ENCODE results near the gene B4GALT5. TPM values are rescaled to one million over a fixed set of nuclear protein-coding genes. Genes with fewer than 3 reads are reported as not detected.

Gene B4GALT5
- total RNA-seq, 3 donors from 2014 or later (not counting 1 experiment from before 2014, with no cell fraction given), result 15.5 to 29.1 (median 28.6) TPM

GRCh38 chr20:49759266-49759950 is 45.7 kb upstream of the B4GALT5 start:
- Mint-ChIP-seq H3K9me3 (no peaks in the 10 kb centered on the region), H3K4me1 (no peaks in the 10 kb centered on the region), H3K36me3 (no peaks in the 10 kb centered on the region), H3K27me3 (ENCODE audit: low read depth in 2 of 2) (no peaks in the 10 kb centered on the region), H3K4me3 (no peak overlapping the region), H3K27ac (no peak overlapping the region)
- ATAC-seq, result no peak
- H3K4me1 ChIP-seq (ENCODE audit: control insufficient read depth, insufficient read depth, low read length), result no peaks in the 10 kb centered on the region
- no peak for TF ChIP-seq CTCF (IDR thresholded peaks at IDR 0.05)
- no peak overlapping the region for H3K4me3 ChIP-seq (ENCODE audit: low read length)
- H3K27ac ChIP-seq (ENCODE audit: low read length), result no peak overlapping the region
- H3K27me3 ChIP-seq (ENCODE audit: control insufficient read depth, insufficient read depth, low read length), result no peaks in the 10 kb centered on the region
- H3K9me3 ChIP-seq (ENCODE audit: control insufficient read depth, insufficient read depth, low read length), result no peaks in the 10 kb centered on the region
- no peaks in the 10 kb centered on the region for H3K36me3 ChIP-seq (ENCODE audit: control insufficient read depth, insufficient read depth, low read length)
- DNase-seq, result no peak
- intact Hi-C loops (cut with micrococcal nuclease), result no loop called here
- WGBS (ENCODE audit: insufficient coverage), result 89% methylated on average over 7 of the region's 7 CpGs

GRCh38 chr20:49758781-49759180 is 45.1 kb upstream of the B4GALT5 start:
- Mint-ChIP-seq H3K27ac (no peak overlapping the region), H3K36me3 (no peaks in the 10 kb centered on the region), H3K4me3 (no peak overlapping the region), H3K27me3 (ENCODE audit: low read depth in 2 of 2) (no peaks in the 10 kb centered on the region), H3K9me3 (no peaks in the 10 kb centered on the region), H3K4me1 (no peaks in the 10 kb centered on the region)
- ATAC-seq (no peak), DNase-seq (no peak)
- no peaks in the 10 kb centered on the region for H3K4me1 ChIP-seq (ENCODE audit: control insufficient read depth, insufficient read depth, low read length)
- 93% methylated on average over 6 of the region's 6 CpGs for WGBS (ENCODE audit: insufficient coverage)
- H3K9me3 ChIP-seq (ENCODE audit: control insufficient read depth, insufficient read depth, low read length), result no peaks in the 10 kb centered on the region
- no peaks in the 10 kb centered on the region for H3K36me3 ChIP-seq (ENCODE audit: control insufficient read depth, insufficient read depth, low read length)
- no peak overlapping the region for H3K4me3 ChIP-seq (ENCODE audit: low read length)
- no peaks in the 10 kb centered on the region for H3K27me3 ChIP-seq (ENCODE audit: control insufficient read depth, insufficient read depth, low read length)
- H3K27ac ChIP-seq (ENCODE audit: low read length), result no peak overlapping the region
- no peak for TF ChIP-seq CTCF (IDR thresholded peaks at IDR 0.05)
- intact Hi-C loops (cut with micrococcal nuclease), result no loop called here

GRCh38 chr20:49757597-49757996 is 43.9 kb upstream of the B4GALT5 start:
- intact Hi-C loops (cut with micrococcal nuclease), result no loop called here
- Histone ChIP-seq H3K9me3 (ENCODE audit: control insufficient read depth, insufficient read depth, low read length) (no peaks in the 10 kb centered on the region), H3K4me3 (ENCODE audit: low read length) (no peak overlapping the region), H3K27ac (ENCODE audit: low read length) (no peak overlapping the region), H3K4me1 (ENCODE audit: control insufficient read depth, insufficient read depth, low read length) (no peaks in the 10 kb centered on the region), H3K36me3 (ENCODE audit: control insufficient read depth, insufficient read depth, low read length) (no peaks in the 10 kb centered on the region), H3K27me3 (ENCODE audit: control insufficient read depth, insufficient read depth, low read length) (no peaks in the 10 kb centered on the region)
- TF ChIP-seq CTCF (IDR thresholded peaks at IDR 0.05), result no peak
- H3K36me3 Mint-ChIP-seq, result no peaks in the 10 kb centered on the region
- no peak overlapping the region for H3K27ac Mint-ChIP-seq
- H3K4me1 Mint-ChIP-seq, result no peaks in the 10 kb centered on the region
- ATAC-seq (no peak), DNase-seq (no peak)
- no peak overlapping the region for H3K4me3 Mint-ChIP-seq
- H3K9me3 Mint-ChIP-seq, result no peaks in the 10 kb centered on the region
- 100% methylated on average over 2 of the region's 4 CpGs for WGBS (ENCODE audit: insufficient coverage)
- no peaks in the 10 kb centered on the region for H3K27me3 Mint-ChIP-seq (ENCODE audit: low read depth in 2 of 2)

- Mint-ChIP-seq H3K4me1 (peaks cover 0 to under 1% of the 10 kb centered on the region in 2 donors), H3K27ac (no peak overlapping the region), H3K36me3 (no peaks in the 10 kb centered on the region), H3K4me3 (no peak overlapping the region), H3K9me3 (no peaks in the 10 kb centered on the region), H3K27me3 (ENCODE audit: low read depth in 2 of 2) (peaks cover 0 to 3% of the 10 kb centered on the region in 2 donors)
- H3K36me3 ChIP-seq (ENCODE audit: control insufficient read depth, insufficient read depth, low read length), result no peaks in the 10 kb centered on the region
- WGBS (ENCODE audit: insufficient coverage), result 58% methylated on average over 2 of the region's 2 CpGs
- ATAC-seq (no peak), DNase-seq (no peak)
- H3K4me3 ChIP-seq (ENCODE audit: low read length), result no peak overlapping the region
- TF ChIP-seq CTCF (IDR thresholded peaks at IDR 0.05), result no peak
- intact Hi-C loops (cut with micrococcal nuclease), result no loop called here
- H3K27ac ChIP-seq (ENCODE audit: low read length), result no peak overlapping the region
- no peaks in the 10 kb centered on the region for H3K27me3 ChIP-seq (ENCODE audit: control insufficient read depth, insufficient read depth, low read length)
- peaks cover 6% of the 10 kb centered on the region for H3K4me1 ChIP-seq (ENCODE audit: control insufficient read depth, insufficient read depth, low read length)
- no peaks in the 10 kb centered on the region for H3K9me3 ChIP-seq (ENCODE audit: control insufficient read depth, insufficient read depth, low read length)
Measured at GRCh38 chr20:49756241-49756640, 42.6 kb upstream of the B4GALT5 start.

All from natural killer cell (primary cell).